ENCODE measurements around the gene KCNK7. TPM values are rescaled to one million over a fixed set of nuclear protein-coding genes. Genes with fewer than 3 reads are reported as not detected.

KCNK7 gene
- total RNA-seq, 1 donor from 2014 or later: 12.0 TPM

GRCh38 chr11:65583589-65583988 is 12.0 kb downstream of the KCNK7 start:
- no peak for TF ChIP-seq CTCF (IDR thresholded peaks at IDR 0.05)
- intact Hi-C loops (cut with DNase I): no loop called here
- no peak for DNase-seq (ENCODE audit: extremely low spot score in 2 of 2)
- Histone ChIP-seq H3K9me3 (no peaks in the 10 kb centered on the region), H3K4me1 (peaks cover 17% of the 10 kb centered on the region), H3K4me3 (no peak overlapping the region), H3K36me3 (peaks cover 3 to 43% of the 10 kb centered on the region in 2 donors), H3K27ac (no peak overlapping the region), H3K27me3 (no peaks in the 10 kb centered on the region)

GRCh38 chr11:65581928-65582327 is 13.7 kb downstream of the KCNK7 start:
- Histone ChIP-seq H3K27ac (no peak overlapping the region), H3K4me3 (no peak overlapping the region), H3K9me3 (no peaks in the 10 kb centered on the region), H3K4me1 (peaks cover 22% of the 10 kb centered on the region), H3K36me3 (peaks cover 3 to 43% of the 10 kb centered on the region in 2 donors), H3K27me3 (no peaks in the 10 kb centered on the region)
- DNase-seq (ENCODE audit: extremely low spot score in 2 of 2): no peak
- intact Hi-C loops (cut with DNase I): no loop called here
- TF ChIP-seq POLR2AphosphoS5 (IDR thresholded peaks at IDR 0.05; ENCODE audit: insufficient read depth in 1 of 2, low read depth in 1 of 2): no peak
- no peak for TF ChIP-seq POLR2A (IDR thresholded peaks at IDR 0.05)
- no peak for TF ChIP-seq CTCF (IDR thresholded peaks at IDR 0.05)

- Histone ChIP-seq H3K27me3 (no peaks in the 10 kb centered on the region), H3K4me1 (peaks cover 31% of the 10 kb centered on the region), H3K27ac (no peak overlapping the region), H3K36me3 (peaks cover 3 to 43% of the 10 kb centered on the region in 2 donors), H3K9me3 (no peaks in the 10 kb centered on the region), H3K4me3 (no peak overlapping the region)
- TF ChIP-seq POLR2AphosphoS5 (IDR thresholded peaks at IDR 0.05; ENCODE audit: insufficient read depth in 1 of 2, low read depth in 1 of 2) (no peak), CTCF (IDR thresholded peaks at IDR 0.05) (no peak), POLR2A (IDR thresholded peaks at IDR 0.05) (no peak)
- no peak for DNase-seq (ENCODE audit: extremely low spot score in 2 of 2)
- intact Hi-C loops (cut with DNase I): no loop called here
Observed at GRCh38 chr11:65580756-65581155, 14.8 kb downstream of the KCNK7 start.

- intact Hi-C loops (cut with DNase I): no loop called here
- no peaks in the 10 kb centered on the region for H3K27me3 ChIP-seq
- no peaks in the 10 kb centered on the region for H3K9me3 ChIP-seq
- no peak overlapping the region for H3K4me3 ChIP-seq
- TF ChIP-seq POLR2A (IDR thresholded peaks at IDR 0.05) (no peak), CTCF (IDR thresholded peaks at IDR 0.05) (no peak), POLR2AphosphoS5 (IDR thresholded peaks at IDR 0.05; ENCODE audit: insufficient read depth in 1 of 2, low read depth in 1 of 2) (no peak)
- peaks cover 3 to 43% of the 10 kb centered on the region in 2 donors for H3K36me3 ChIP-seq
- DNase-seq (ENCODE audit: extremely low spot score in 2 of 2): no peak
- peaks cover 36% of the 10 kb centered on the region for H3K4me1 ChIP-seq
- no peak overlapping the region for H3K27ac ChIP-seq
Observed at GRCh38 chr11:65580031-65580692, 15.4 kb downstream of the KCNK7 start.

DNA sequence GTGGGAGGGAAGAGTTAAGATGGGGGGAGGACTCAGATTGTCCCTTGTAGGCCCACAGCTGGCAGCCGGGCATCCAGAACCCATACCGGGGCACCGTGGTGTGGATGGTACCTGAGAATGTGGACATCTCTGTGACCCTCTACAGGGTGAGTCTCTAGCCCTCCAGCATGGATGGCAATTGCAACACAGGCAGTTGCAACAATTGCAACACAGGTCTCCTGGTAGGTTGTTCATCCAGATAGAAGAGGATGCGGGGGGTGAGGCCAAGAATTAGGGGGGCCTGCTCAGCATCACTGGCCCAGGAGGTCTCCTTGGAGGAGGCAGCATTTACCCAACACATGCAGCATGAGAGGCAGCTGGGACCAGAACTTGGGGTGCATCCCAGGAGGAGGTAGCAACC is 16.3 kb downstream of the KCNK7 start:
- no peak for TF ChIP-seq CTCF (IDR thresholded peaks at IDR 0.05)
- no peak for TF ChIP-seq POLR2AphosphoS5 (IDR thresholded peaks at IDR 0.05; ENCODE audit: insufficient read depth in 1 of 2, low read depth in 1 of 2)
- no peak for TF ChIP-seq POLR2A (IDR thresholded peaks at IDR 0.05)
- DNase-seq (ENCODE audit: extremely low spot score in 2 of 2): no peak
- peaks cover 3 to 40% of the 10 kb centered on the region in 2 donors for H3K36me3 ChIP-seq
- no peak overlapping the region for H3K4me3 ChIP-seq
- no peak overlapping the region for H3K27ac ChIP-seq
- peaks cover 45% of the 10 kb centered on the region for H3K4me1 ChIP-seq
- H3K27me3 ChIP-seq: no peaks in the 10 kb centered on the region
- no peaks in the 10 kb centered on the region for H3K9me3 ChIP-seq
- intact Hi-C loops (cut with DNase I): no loop called here
